Neural cell (in vitro differentiated cells): ENCODE data around the gene GPC1.
"Not testable (repeated sequence)": the region's sequence is repeated elsewhere in the genome, so short reads cannot be mapped to it uniquely, and the experiment has no call there.

ENCODE experiments used
- CTCF ChIP-seq: fragments of 450-650 bp; IDR thresholded peaks from 2 replicates; pipeline ENCODE4 v1.5.1; 2014; ENCODE audit warnings: antibody characterized with exemption, mild to moderate bottlenecking, moderate library complexity; ENCODE audit not compliant: poor library complexity, severe bottlenecking
- EP300 ChIP-seq: fragments of 450-650 bp; conservative IDR thresholded peaks from 2 replicates; pipeline ENCODE4 v1.6.1; 2014; ENCODE audit warnings: antibody characterized with exemption, mild to moderate bottlenecking, moderate library complexity; ENCODE audit not compliant: poor library complexity, severe bottlenecking
- SMC3 ChIP-seq: fragments of 450-650 bp; conservative IDR thresholded peaks from 2 replicates; pipeline ENCODE4 v1.6.1; 2014; ENCODE audit warnings: antibody characterized with exemption, mild to moderate bottlenecking, moderate library complexity; ENCODE audit not compliant: poor library complexity

GRCh38 chr2:240386743-240387142 is 48.7 kb upstream of the GPC1 start:
- TF ChIP-seq CTCF, SMC3, EP300: not testable (repeated sequence)
